HEK293T (cell line): ENCODE results near the gene RBMX.
"Not testable (repeated sequence)": the region's sequence is repeated elsewhere in the genome, so short reads cannot be mapped to it uniquely, and the experiment has no call there.

Source experiments
- BHLHE40 ChIP-seq: fragments of 450-650 bp; IDR thresholded peaks from 2 replicates; pipeline ENCODE4 v1.6.1; 2016; ENCODE audit warnings: mild to moderate bottlenecking, moderate library complexity, borderline replicate concordance
- ELF4 ChIP-seq: fragments of 450-650 bp; IDR thresholded peaks from 2 replicates; pipeline ENCODE4 v1.6.1; 2017; ENCODE audit warnings: antibody characterized with exemption
- FOXA1 ChIP-seq: fragments of 450-650 bp; IDR thresholded peaks from 2 replicates; pipeline ENCODE4 v1.6.1; 2016; ENCODE audit warnings: mild to moderate bottlenecking
- FOXK2 ChIP-seq: fragments of 450-650 bp; IDR thresholded peaks from 2 replicates; pipeline ENCODE4 v1.6.1; 2016; ENCODE audit warnings: mild to moderate bottlenecking

GRCh38 chrX:136911661-136912060 lies 31.1 kb upstream of the RBMX start:
- TF ChIP-seq BHLHE40, FOXK2, FOXA1, ELF4: not testable (repeated sequence)
